ENCODE data around the gene TBX1. TPM values are rescaled to one million over a fixed set of nuclear protein-coding genes. Genes with fewer than 3 reads are reported as not detected.

Gene TBX1
- total and polyA plus RNA-seq, 2 of the 8 experiments (the other 6 are each of a cell fraction or from before 2014, with no cell fraction given) = 0.28 TPM; not detected in 1

- Histone ChIP-seq H2BK5ac (ENCODE audit: low read depth, low read length) (no peak overlapping the region), H2BK15ac (ENCODE audit: low read length) (0 out of 2 replicates have a peak overlapping the region, but pooled peaks have one; percentile 88), H3K79me1 (ENCODE audit: low read depth, low read length) (no peaks in the 10 kb centered on the region), H2BK12ac (ENCODE audit: low read depth, low read length) (peak overlapping the region; percentile 75; the same call in 1 of the 2 replicates), H3K14ac (ENCODE audit: insufficient read length) (no peak overlapping the region), H4K20me1 (replicated peaks in 1 of 2; ENCODE audit: control insufficient read depth in 1 of 2, insufficient read depth in 2 of 2, low read length in 2 of 2) (peaks cover 24 to 47% of the 10 kb centered on the region in 2 experiments), H3K4ac (replicated peaks; ENCODE audit: insufficient read length, low read depth, low read length) (no peak overlapping the region), H4K91ac (replicated peaks; ENCODE audit: insufficient read length, low read length) (no peak overlapping the region), H3K18ac (ENCODE audit: extremely low read depth, low read length) (no peak overlapping the region), H3K36me3 (ENCODE audit: control insufficient read depth in 2 of 4, insufficient read depth in 4 of 4, low read length in 3 of 4) (peaks cover 0 to 20% (median 0%) of the 10 kb centered on the region in 4 experiments; a peak in 1 of 8 replicates), H3K27ac (ENCODE audit: low read depth, low read length) (no peak overlapping the region), H3K79me2 (ENCODE audit: control insufficient read depth in 1 of 2, insufficient read depth in 2 of 2, low read length in 2 of 2) (no peaks in the 10 kb centered on the region), H4K8ac (ENCODE audit: extremely low read depth, insufficient read depth, low read length) (no peak overlapping the region), H3K9me3 (ENCODE audit: insufficient read depth in 2 of 2, low read depth in 1 of 2, low read length in 1 of 2) (no peaks in the 10 kb centered on the region), H3K27me3 (replicated peaks in 1 of 4; ENCODE audit: control insufficient read depth in 3 of 4, extremely low read depth in 1 of 4, insufficient read depth in 3 of 4, low read length in 3 of 4) (peaks cover 89 to 97% (median 95%) of the 10 kb centered on the region in 4 experiments), H2BK120ac (replicated peaks; ENCODE audit: low read depth, low read length) (no peak overlapping the region), H3K23me2 (ENCODE audit: low read depth, low read length) (peaks cover 4% of the 10 kb centered on the region; the same call in 1 of the 2 replicates), H4K5ac (ENCODE audit: insufficient read length, low read depth, low read length) (no peak overlapping the region), H3K4me3 (ENCODE audit: extremely low read depth in 1 of 4, insufficient read depth in 2 of 4, low read depth in 3 of 4, low read length in 4 of 4) (peak overlapping the region in 1 of 4 experiments; percentile 42; a peak in 2 of 8 replicates), H3K9ac (replicated peaks in 1 of 4; ENCODE audit: extremely low read depth in 1 of 4, low read depth in 3 of 4, low read length in 3 of 4) (no peak overlapping the region), H2BK20ac (ENCODE audit: low read length) (no peak overlapping the region), H2AK5ac (ENCODE audit: low read depth, low read length) (no peak overlapping the region), H3K56ac (replicated peaks; ENCODE audit: insufficient read length, low read depth, low read length) (no peak overlapping the region), H2AFZ (ENCODE audit: low read length) (no peak overlapping the region), H3K4me1 (replicated peaks in 1 of 4; ENCODE audit: control insufficient read depth in 3 of 4, insufficient read depth in 4 of 4, low read length in 3 of 4) (peaks cover 0 to 61% (median 34%) of the 10 kb centered on the region in 4 experiments; a peak in 5 of 7 replicates), H3K4me2 (ENCODE audit: insufficient read depth in 1 of 2, low read depth in 2 of 2, low read length in 2 of 2) (peak overlapping the region; percentile 40 to 55), H3K23ac (ENCODE audit: insufficient read length) (no peak overlapping the region)
- no peak for FAIRE-seq
- TF ChIP-seq USF2 (IDR thresholded peaks at IDR 0.05; ENCODE audit: low read length) = no peak
- peak; percentile 17 for TF ChIP-seq RNF2 (IDR thresholded peaks at IDR 0.05; ENCODE audit: borderline replicate concordance, low read depth, low read length, missing control alignments, poor library complexity, severe bottlenecking)
- peak; percentile 38 for TF ChIP-seq KDM4A (IDR thresholded peaks at IDR 0.05; ENCODE audit: low read depth, low read length, severe bottlenecking)
- no peak for DNase-seq (ENCODE audit: low read depth in 1 of 2, low spot score in 2 of 2)
- 5% methylated on average over 53 of the region's 117 CpGs; no CpG with 5 or more reads in 1 of the 2 experiments for WGBS, 2 experiments (ENCODE audit: extremely low coverage in 1 of 2, insufficient coverage in 1 of 2, insufficient read length in 1 of 2, insufficient replicate concordance in 2 of 2, low coverage in 1 of 2, low lambda C conversion rate in 2 of 2, missing lambda C conversion rate in 1 of 2)
- POLR2A ChIA-PET (ENCODE audit: partially characterized antibody) = no interaction called here
- CTCF ChIA-PET (ENCODE audit: partially characterized antibody) = interaction anchor here (2.0 to 5.6 kb wide), 4 partner anchors 7 to 150 kb away, joined by 5 to 48 read pairs (median 32); no protein-coding TSS in a partner anchor
Measured at GRCh38 chr22:19760951-19761724, 560 bp downstream of the TBX1 start.
